ENCODE data around the gene VAMP4.

The VAMP4 gene

DNA sequence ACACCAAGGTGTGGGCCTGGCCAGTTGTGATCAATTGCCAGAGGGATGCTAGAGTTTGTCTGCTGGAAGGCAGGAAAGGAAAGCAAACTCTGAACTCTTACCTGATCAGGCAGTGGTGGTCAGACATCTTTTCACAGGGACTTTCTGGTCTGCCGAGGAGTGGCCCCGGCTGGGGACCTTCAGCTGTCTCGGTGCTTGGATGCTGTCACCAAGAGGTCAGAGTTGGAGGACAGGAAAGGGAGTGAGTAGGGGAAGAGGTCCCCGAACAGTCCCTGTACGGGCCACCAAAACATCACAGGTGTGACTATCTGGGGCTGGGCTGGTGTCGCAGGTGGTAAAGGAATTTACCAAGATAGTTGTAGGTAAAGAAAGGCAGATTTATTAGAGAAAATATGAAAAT, 21.9 kb upstream of the VAMP4 start:
- ChIA-PET CTCF (no interaction called here), POLR2A (no interaction called here)
- no peaks in the 10 kb centered on the region for H3K9me3 ChIP-seq (ENCODE audit: control insufficient read depth, insufficient read depth, low read depth, low read length)
- H3K36me3 ChIP-seq (ENCODE audit: control insufficient read depth in 2 of 2, insufficient read depth in 1 of 2, low read length in 2 of 2): no peaks in the 10 kb centered on the region
- no peaks in the 10 kb centered on the region for H3K4me1 ChIP-seq (ENCODE audit: control insufficient read depth, insufficient read depth, low read length)
- no peak for TF ChIP-seq ZBTB1 (tag by site-specific recombination; IDR thresholded peaks at IDR 0.05)
- TF ChIP-seq, protein P1, sequence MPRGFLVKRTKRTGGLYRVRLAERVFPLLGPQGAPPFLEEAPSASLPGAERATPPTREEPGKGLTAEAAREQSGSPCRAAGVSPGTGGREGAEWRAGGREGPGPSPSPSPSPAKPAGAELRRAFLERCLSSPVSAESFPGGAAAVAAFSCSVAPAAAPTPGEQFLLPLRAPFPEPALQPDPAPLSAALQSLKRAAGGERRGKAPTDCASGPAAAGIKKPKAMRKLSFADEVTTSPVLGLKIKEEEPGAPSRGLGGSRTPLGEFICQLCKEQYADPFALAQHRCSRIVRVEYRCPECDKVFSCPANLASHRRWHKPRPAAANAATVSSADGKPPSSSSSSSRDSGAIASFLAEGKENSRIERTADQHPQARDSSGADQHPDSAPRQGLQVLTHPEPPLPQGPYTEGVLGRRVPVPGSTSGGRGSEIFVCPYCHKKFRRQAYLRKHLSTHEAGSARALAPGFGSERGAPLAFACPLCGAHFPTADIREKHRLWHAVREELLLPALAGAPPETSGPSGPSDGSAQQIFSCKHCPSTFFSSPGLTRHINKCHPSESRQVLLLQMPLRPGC (tag by site-specific recombination; IDR thresholded peaks at IDR 0.05): no peak
- no peak for TF ChIP-seq ZFP41 (tag by site-specific recombination; IDR thresholded peaks at IDR 0.05; ENCODE audit: borderline replicate concordance)
- no peak for TF ChIP-seq ZNF76 (tag by site-specific recombination; IDR thresholded peaks at IDR 0.05; ENCODE audit: borderline replicate concordance, low read depth)
- no peak for TF ChIP-seq ZNF423 (tag by site-specific recombination; IDR thresholded peaks at IDR 0.05)
- TF ChIP-seq ZNF16 (tag by site-specific recombination; IDR thresholded peaks at IDR 0.05; ENCODE audit: low read depth): no peak
- TF ChIP-seq ZNF560 (tag by site-specific recombination; IDR thresholded peaks at IDR 0.05; ENCODE audit: borderline replicate concordance): no peak
- no peak for TF ChIP-seq ZNF174 (tag by site-specific recombination; IDR thresholded peaks at IDR 0.05)
- no peak for TF ChIP-seq ZNF514 (tag by site-specific recombination; IDR thresholded peaks at IDR 0.05)
- no peak for TF ChIP-seq ZIC2 (tag by site-specific recombination; IDR thresholded peaks at IDR 0.05)
- no peak for TF ChIP-seq ZFHX2 (tag by site-specific recombination; conservative IDR thresholded peaks at IDR 0.05)
- TF ChIP-seq ZNF311 (tag by site-specific recombination; IDR thresholded peaks at IDR 0.05; ENCODE audit: borderline replicate concordance): no peak
- no peak for TF ChIP-seq ZNF776 (tag by site-specific recombination; IDR thresholded peaks at IDR 0.05; ENCODE audit: borderline replicate concordance)
- no peak for TF ChIP-seq ZNF658 (tag by site-specific recombination; IDR thresholded peaks at IDR 0.05)
- no peak overlapping the region for H3K4me3 ChIP-seq (ENCODE audit: low read depth, low read length)
- H3K27ac ChIP-seq (ENCODE audit: extremely low read depth, low read depth, low read length): no peak overlapping the region

GRCh38 chr1:171762143-171762563, 20.3 kb upstream of the VAMP4 start:
- Histone ChIP-seq H3K36me3 (ENCODE audit: control insufficient read depth in 2 of 2, insufficient read depth in 1 of 2, low read length in 2 of 2) (no peaks in the 10 kb centered on the region), H3K4me3 (ENCODE audit: low read depth, low read length) (no peak overlapping the region), H3K27ac (ENCODE audit: extremely low read depth, low read depth, low read length) (no peak overlapping the region), H3K4me1 (ENCODE audit: control insufficient read depth, insufficient read depth, low read length) (no peaks in the 10 kb centered on the region), H3K9me3 (ENCODE audit: control insufficient read depth, insufficient read depth, low read depth, low read length) (no peaks in the 10 kb centered on the region)
- ChIA-PET CTCF (interaction anchor here (0.7 kb wide), 1 partner anchor 12 kb away, joined by 3 read pairs; no protein-coding TSS in a partner anchor), POLR2A (interaction anchor here (1.3 kb wide), 1 partner anchor 19 kb away, joined by 3 read pairs; the partner anchor contains the start of gene METTL13)
- no peak for TF ChIP-seq ZNF18 (tag by site-specific recombination; IDR thresholded peaks at IDR 0.05)
- TF ChIP-seq, protein P2, sequence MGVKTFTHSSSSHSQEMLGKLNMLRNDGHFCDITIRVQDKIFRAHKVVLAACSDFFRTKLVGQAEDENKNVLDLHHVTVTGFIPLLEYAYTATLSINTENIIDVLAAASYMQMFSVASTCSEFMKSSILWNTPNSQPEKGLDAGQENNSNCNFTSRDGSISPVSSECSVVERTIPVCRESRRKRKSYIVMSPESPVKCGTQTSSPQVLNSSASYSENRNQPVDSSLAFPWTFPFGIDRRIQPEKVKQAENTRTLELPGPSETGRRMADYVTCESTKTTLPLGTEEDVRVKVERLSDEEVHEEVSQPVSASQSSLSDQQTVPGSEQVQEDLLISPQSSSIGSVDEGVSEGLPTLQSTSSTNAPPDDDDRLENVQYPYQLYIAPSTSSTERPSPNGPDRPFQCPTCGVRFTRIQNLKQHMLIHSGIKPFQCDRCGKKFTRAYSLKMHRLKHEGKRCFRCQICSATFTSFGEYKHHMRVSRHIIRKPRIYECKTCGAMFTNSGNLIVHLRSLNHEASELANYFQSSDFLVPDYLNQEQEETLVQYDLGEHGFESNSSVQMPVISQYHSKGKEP (tag by site-specific recombination; IDR thresholded peaks at IDR 0.05): no peak
- no peak for TF ChIP-seq ZNF354C (tag by site-specific recombination; IDR thresholded peaks at IDR 0.05; ENCODE audit: borderline replicate concordance, low read depth)
- TF ChIP-seq ELK4 (IDR thresholded peaks at IDR 0.05; ENCODE audit: borderline replicate concordance, low read depth, low read length): no peak
- TF ChIP-seq ZNF184 (tag by site-specific recombination; IDR thresholded peaks at IDR 0.05): no peak
- TF ChIP-seq ZNF621 (tag by site-specific recombination; IDR thresholded peaks at IDR 0.05): no peak
- no peak for TF ChIP-seq ZXDB (tag by site-specific recombination; IDR thresholded peaks at IDR 0.05)
- no peak for TF ChIP-seq ZFP3 (tag by site-specific recombination; IDR thresholded peaks at IDR 0.05; ENCODE audit: low read depth)
- no peak for TF ChIP-seq BCL11A (tag by site-specific recombination; IDR thresholded peaks at IDR 0.05; ENCODE audit: low read depth)
- no peak for TF ChIP-seq ZNF16 (tag by site-specific recombination; IDR thresholded peaks at IDR 0.05; ENCODE audit: low read depth)
- no peak for TF ChIP-seq HOXD13 (CRISPR knock-in tag; IDR thresholded peaks at IDR 0.05; ENCODE audit: borderline replicate concordance)
- no peak for TF ChIP-seq ZSCAN30 (tag by site-specific recombination; IDR thresholded peaks at IDR 0.05)
- no peak for TF ChIP-seq ZNF701 (tag by site-specific recombination; IDR thresholded peaks at IDR 0.05)
- no peak for TF ChIP-seq GLIS1 (tag by site-specific recombination; IDR thresholded peaks at IDR 0.05)
